A549 (cell line): ENCODE results near the gene L3MBTL4. TPM values are rescaled to one million over a fixed set of nuclear protein-coding genes. Genes with fewer than 3 reads are reported as not detected.

Experiments
- ATAC-seq, 2 experiments: fragments of 200-7000 bp in 1 of 2; fragments of >200 bp in 1 of 2; cut with Nextera tagmentation in 1 of 2; cut with Tn5 transposase in 1 of 2; 3 replicates each; pipeline versions ENCODE4 v1.8.0 to v1.9.1; 2018 to 2020; ENCODE audit warnings: mild to moderate bottlenecking in 1 of 2, moderate library complexity in 1 of 2
- CTCF ChIA-PET: fragments of 300-600 bp; sonication (Branson Sonifier 250); formaldehyde crosslinking; extraction: SDS; loops from one replicate; lab custom pipeline; 2021; ENCODE audit warnings: antibody characterized with exemption, inconsistent platforms; lab: Yijun Ruan, JAX
- POLR2A ChIA-PET: fragments of 350-600 bp; formaldehyde crosslinking; extraction: SDS; loops from one replicate; lab custom pipeline; 2021; ENCODE audit warnings: antibody characterized with exemption, inconsistent platforms; lab: Yijun Ruan, JAX
- DNase-seq, 2 experiments: peaks; one replicate each; pipeline versions ENCODE4 v3.0.0 to v3.0.0-alpha.2; 2011 to 2016; ENCODE audit warnings: low read depth in 1 of 2, low spot score in 1 of 2
- FAIRE-seq: peaks from 2 replicates; lab custom pipeline; 2011; peaks lifted over from hg19 to GRCh38; lab: Jason Lieb, UNC
- H3K27ac ChIP-seq, 2 experiments: fragments of >200 bp; sonication (Bioruptor Twin); formaldehyde crosslinking; 3 replicates each; pipeline ENCODE4 v1.5.1; 2016 to 2017
- H3K4me1 ChIP-seq: fragments of >200 bp; sonication (Bioruptor Twin); formaldehyde crosslinking; 3 replicates; pipeline ENCODE4 v1.6.1; 2016
- H3K4me2 ChIP-seq: fragments of >200 bp; sonication (Bioruptor Twin); formaldehyde crosslinking; 3 replicates; pipeline ENCODE4 v1.6.1; 2016
- H3K4me3 ChIP-seq: fragments of >200 bp; sonication (Bioruptor Twin); formaldehyde crosslinking; 3 replicates; pipeline ENCODE4 v1.5.1; 2016
- H3K9me3 ChIP-seq: fragments of >200 bp; sonication (Bioruptor Twin); formaldehyde crosslinking; 3 replicates; pipeline ENCODE4 v1.6.1; 2016
- CHD4 ChIP-seq: fragments of 200-600 bp; sonication (generic); IDR thresholded peaks from 2 replicates; pipeline ENCODE4 v1.6.1; 2016; ENCODE audit warnings: antibody characterized with exemption, mild to moderate bottlenecking, borderline replicate concordance
- EHF ChIP-seq: fragments of 250-450 bp; sonication (Bioruptor Pico); IDR thresholded peaks from 2 replicates; pipeline ENCODE4 v1.5.0; 2020; ENCODE audit warnings: mild to moderate bottlenecking
- EHMT2 ChIP-seq: fragments of 200-600 bp; sonication (generic); IDR thresholded peaks from 2 replicates; pipeline ENCODE4 v1.6.1; 2016; ENCODE audit warnings: antibody characterized with exemption, low read depth, mild to moderate bottlenecking, moderate library complexity
- FOSB ChIP-seq: fragments of 250-450 bp; sonication (Bioruptor Pico); IDR thresholded peaks from 2 replicates; pipeline ENCODE4 v1.5.0; 2020; ENCODE audit warnings: mild to moderate bottlenecking, moderate library complexity
- FOSL2 ChIP-seq, 2 experiments: fragments of 450-650 bp in 1 of 2; fragments of >200 bp in 1 of 2; sonication (Bioruptor Twin) in 1 of 2; formaldehyde crosslinking; IDR thresholded peaks; 2 replicates each; pipeline versions ENCODE4 v1.5.0 to v1.6.1; 2016 to 2020; ENCODE audit warnings: mild to moderate bottlenecking in 1 of 2, moderate library complexity in 1 of 2
- FOXS1 ChIP-seq: fragments of 250-450 bp; sonication (Bioruptor Pico); IDR thresholded peaks from 2 replicates; pipeline ENCODE4 v1.5.0; 2020; ENCODE audit warnings: mild to moderate bottlenecking, moderate library complexity
- HOXB13 ChIP-seq: fragments of 250-450 bp; sonication (Bioruptor Pico); IDR thresholded peaks from 2 replicates; pipeline ENCODE4 v1.5.0; 2020; ENCODE audit warnings: low read depth, mild to moderate bottlenecking, moderate library complexity
- JUN ChIP-seq, 2 experiments: fragments of >200 bp; sonication (Bioruptor Twin); formaldehyde crosslinking; IDR thresholded peaks; 2 replicates in 1 of 2; 3 replicates in 1 of 2; pipeline ENCODE4 v1.6.1; 2016 to 2017
- JUNB ChIP-seq: fragments of >200 bp; sonication (Bioruptor Twin); formaldehyde crosslinking; IDR thresholded peaks from 2 replicates; pipeline ENCODE4 v1.6.1; 2016
- KDM5A ChIP-seq: fragments of 200-600 bp; sonication (generic); IDR thresholded peaks from 2 replicates; pipeline ENCODE4 v1.6.1; 2016; ENCODE audit warnings: antibody characterized with exemption, mild to moderate bottlenecking
- MAZ ChIP-seq: fragments of 150-350 bp; IDR thresholded peaks from 2 replicates; pipeline ENCODE4 v1.6.1; 2014; ENCODE audit warnings: antibody characterized with exemption, low read depth, low read length, borderline replicate concordance
- NPAS2 ChIP-seq: fragments of 250-450 bp; sonication (Bioruptor Pico); IDR thresholded peaks from 2 replicates; pipeline ENCODE4 v1.8.0; 2022; ENCODE audit warnings: mild to moderate bottlenecking, moderate library complexity, borderline replicate concordance
- NR3C1 ChIP-seq: fragments of >200 bp; sonication (Bioruptor Twin); formaldehyde crosslinking; IDR thresholded peaks from 3 replicates; pipeline ENCODE4 v1.6.1; 2017
- RNF2 ChIP-seq: fragments of 200-600 bp; sonication (generic); IDR thresholded peaks from 2 replicates; pipeline ENCODE4 v1.6.1; 2016; ENCODE audit warnings: low read depth, mild to moderate bottlenecking, antibody characterized with exemption, moderate library complexity, borderline replicate concordance
- TFCP2L1 ChIP-seq: fragments of 250-450 bp; sonication (Bioruptor Pico); IDR thresholded peaks from 2 replicates; pipeline ENCODE4 v1.5.0; 2021; ENCODE audit warnings: mild to moderate bottlenecking
- ZNF302 ChIP-seq: fragments of 250-450 bp; sonication (Bioruptor Pico); IDR thresholded peaks from 2 replicates; pipeline ENCODE4 v1.9.0; 2021; ENCODE audit warnings: inconsistent platforms, mild to moderate bottlenecking, moderate library complexity
- WGBS: methylation state at CpG from one replicate; pipeline ENCODE4 v1.1.6; 2017; ENCODE audit errors: missing lambda C conversion rate; 5-methylcytosine and 5-hydroxymethylcytosine counted together
- polyA plus RNA-seq, 4 experiments: library from polyadenylated mRNA; depleted of rRNA in 3 of 4; stranded (reverse); fragments of >200 nt; fragmentation: RNase III in 1 of 4; extraction: RNeasy Plus Mini Kit Qiagen cat#74134 plus additional on column Dnase treatment in 1 of 4; gene quantifications; 2 replicates in 3 of 4; 3 replicates in 1 of 4; pipeline ENCODE4 v1.2.3, GENCODE V29; 2011 to 2017
- TF ChIP-seq, protein P1 (sequence below): fragments of 150-350 bp; IDR thresholded peaks from 2 replicates; pipeline ENCODE4 v1.6.1; 2014; ENCODE audit warnings: low read depth, mild to moderate bottlenecking, low read length
- TF ChIP-seq, protein P2 (sequence below): fragments of 250-450 bp; sonication (Bioruptor Pico); IDR thresholded peaks from 2 replicates; pipeline ENCODE4 v1.5.0; 2020; ENCODE audit warnings: low read depth, mild to moderate bottlenecking, moderate library complexity
- TF ChIP-seq, protein P3 (sequence below): fragments of >200 bp; sonication (Bioruptor Twin); formaldehyde crosslinking; IDR thresholded peaks from 3 replicates; pipeline ENCODE4 v1.6.1; 2016

L3MBTL4 gene
- polyA plus RNA-seq, 2 of the 4 experiments (the other 2 are of a cell fraction) = 0.03 to 0.06 TPM

DNA sequence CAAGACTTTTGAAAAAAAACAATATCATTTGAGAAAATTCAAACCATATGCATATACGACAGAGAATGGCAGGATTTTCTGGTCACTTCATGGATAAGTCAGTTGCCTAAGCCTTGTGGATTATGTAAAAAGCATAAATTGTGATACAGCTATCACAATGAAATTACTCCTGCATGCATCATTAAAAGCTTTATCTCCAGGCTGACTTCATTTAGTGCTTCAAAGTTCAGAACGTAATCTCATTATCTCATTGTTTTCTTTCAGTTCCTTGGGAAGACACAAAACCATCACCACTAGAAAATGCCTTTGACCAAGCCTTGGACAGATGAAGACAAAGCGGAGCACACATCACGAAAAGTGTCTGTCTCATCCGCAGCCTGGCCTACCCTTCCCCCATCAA is 57.0 kb downstream of the L3MBTL4 start:
- Histone ChIP-seq H3K4me1 (no peaks in the 10 kb centered on the region), H3K27ac (no peak overlapping the region), H3K4me2 (no peak overlapping the region), H3K4me3 (no peak overlapping the region), H3K9me3 (no peaks in the 10 kb centered on the region)
- 34% methylated on average over 5 of the region's 5 CpGs for WGBS
- no peak for ATAC-seq
- CTCF ChIA-PET = no interaction called here
- DNase-seq = no peak
- TF ChIP-seq MAZ = no peak
- TF ChIP-seq TFCP2L1 (CRISPR knock-in tag) = no peak
- TF ChIP-seq, protein P1, sequence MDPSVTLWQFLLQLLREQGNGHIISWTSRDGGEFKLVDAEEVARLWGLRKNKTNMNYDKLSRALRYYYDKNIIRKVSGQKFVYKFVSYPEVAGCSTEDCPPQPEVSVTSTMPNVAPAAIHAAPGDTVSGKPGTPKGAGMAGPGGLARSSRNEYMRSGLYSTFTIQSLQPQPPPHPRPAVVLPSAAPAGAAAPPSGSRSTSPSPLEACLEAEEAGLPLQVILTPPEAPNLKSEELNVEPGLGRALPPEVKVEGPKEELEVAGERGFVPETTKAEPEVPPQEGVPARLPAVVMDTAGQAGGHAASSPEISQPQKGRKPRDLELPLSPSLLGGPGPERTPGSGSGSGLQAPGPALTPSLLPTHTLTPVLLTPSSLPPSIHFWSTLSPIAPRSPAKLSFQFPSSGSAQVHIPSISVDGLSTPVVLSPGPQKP = no peak
- TF ChIP-seq KDM5A = no peak
- TF ChIP-seq FOXS1 (CRISPR knock-in tag) = no peak
- TF ChIP-seq FOSB (CRISPR knock-in tag) = no peak
- POLR2A ChIA-PET = no interaction called here
- FAIRE-seq = no peak

DNA sequence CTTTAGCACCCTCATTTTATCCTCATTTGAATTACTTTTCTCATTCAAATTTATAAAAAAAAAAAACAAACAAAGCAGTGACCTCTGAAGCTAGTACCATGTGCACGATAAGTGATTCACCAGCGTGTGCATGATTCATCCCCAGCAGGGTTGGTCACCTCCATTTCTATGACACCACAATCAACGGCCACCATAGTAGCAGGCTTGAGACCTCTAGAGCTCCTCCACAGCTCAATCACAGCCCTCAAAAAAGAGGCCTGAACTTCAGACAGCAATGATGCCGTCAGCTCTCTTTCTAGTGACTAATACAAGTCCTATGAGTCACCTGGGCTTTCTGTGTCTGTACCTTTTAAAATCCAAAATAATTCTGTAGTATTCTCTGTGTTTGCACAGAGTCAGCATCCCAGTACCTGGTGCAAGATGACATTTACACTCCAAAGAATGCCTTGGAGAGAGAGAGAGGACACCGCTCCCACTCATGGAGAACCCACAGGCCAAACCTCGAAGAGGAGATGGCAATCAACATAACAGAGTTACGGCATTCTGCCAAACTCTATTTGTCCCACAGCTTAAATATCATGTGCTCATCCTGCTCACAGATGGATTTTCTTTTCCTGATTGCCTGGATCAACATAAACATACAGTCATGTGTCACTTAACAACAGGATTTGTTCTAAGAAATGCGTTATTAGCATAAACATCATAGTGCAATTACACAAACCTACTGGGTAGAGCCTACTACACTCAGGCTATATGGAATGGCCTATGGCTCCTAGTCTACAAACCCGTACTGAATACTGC is 58.7 kb downstream of the L3MBTL4 start:
- ChIA-PET CTCF (interaction anchor here (0.7 kb wide), 1 partner anchor 11 kb away, joined by 3 read pairs; no protein-coding TSS in a partner anchor), POLR2A (no interaction called here)
- ATAC-seq (peak in 1 of 2 experiments; percentile 54; a peak in 2 of 6 replicates), FAIRE-seq (no peak), DNase-seq (peak in 1 of 2 experiments; percentile 11)
- H3K9me3 ChIP-seq = no peaks in the 10 kb centered on the region
- WGBS = 13% methylated on average over 8 of the region's 9 CpGs
- H3K4me1 ChIP-seq = no peaks in the 10 kb centered on the region
- H3K4me3 ChIP-seq = no peak overlapping the region
- no peak for TF ChIP-seq EHMT2
- TF ChIP-seq FOSL2 (IDR thresholded peaks at IDR 0.05) = no peak
- no peak for TF ChIP-seq FOSL2 (CRISPR knock-in tag; IDR thresholded peaks at IDR 0.05)
- TF ChIP-seq HOXB13 (CRISPR knock-in tag) = no peak
- TF ChIP-seq NR3C1 = no peak
- no peak overlapping the region for H3K27ac ChIP-seq
- H3K4me2 ChIP-seq = no peak overlapping the region

DNA sequence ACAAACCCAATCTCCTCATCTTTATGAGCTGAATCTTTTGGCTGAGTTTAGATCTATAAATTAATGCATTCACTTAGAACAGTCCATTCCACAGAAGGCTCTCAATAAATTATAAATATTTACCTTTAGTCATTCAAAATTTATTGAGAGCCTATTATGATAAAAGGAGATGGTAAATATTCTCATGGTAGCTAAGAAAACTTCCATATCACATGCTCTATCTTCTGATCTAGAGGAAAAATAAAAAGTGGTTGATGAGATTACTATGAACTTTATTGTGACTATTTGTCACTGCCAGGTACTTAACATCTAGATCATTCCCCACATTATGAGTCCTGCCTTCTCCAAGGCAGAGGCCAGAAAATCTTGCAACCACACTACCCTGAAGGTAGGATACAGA is 62.4 kb downstream of the L3MBTL4 start:
- Histone ChIP-seq H3K9me3 (no peaks in the 10 kb centered on the region), H3K4me3 (no peak overlapping the region), H3K27ac (no peak overlapping the region), H3K4me1 (no peaks in the 10 kb centered on the region), H3K4me2 (no peak overlapping the region)
- ATAC-seq = no peak
- CTCF ChIA-PET = no interaction called here
- DNase-seq = no peak
- TF ChIP-seq, protein P2, sequence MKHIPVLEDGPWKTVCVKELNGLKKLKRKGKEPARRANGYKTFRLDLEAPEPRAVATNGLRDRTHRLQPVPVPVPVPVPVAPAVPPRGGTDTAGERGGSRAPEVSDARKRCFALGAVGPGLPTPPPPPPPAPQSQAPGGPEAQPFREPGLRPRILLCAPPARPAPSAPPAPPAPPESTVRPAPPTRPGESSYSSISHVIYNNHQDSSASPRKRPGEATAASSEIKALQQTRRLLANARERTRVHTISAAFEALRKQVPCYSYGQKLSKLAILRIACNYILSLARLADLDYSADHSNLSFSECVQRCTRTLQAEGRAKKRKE (CRISPR knock-in tag) = no peak
- TF ChIP-seq, protein P3, sequence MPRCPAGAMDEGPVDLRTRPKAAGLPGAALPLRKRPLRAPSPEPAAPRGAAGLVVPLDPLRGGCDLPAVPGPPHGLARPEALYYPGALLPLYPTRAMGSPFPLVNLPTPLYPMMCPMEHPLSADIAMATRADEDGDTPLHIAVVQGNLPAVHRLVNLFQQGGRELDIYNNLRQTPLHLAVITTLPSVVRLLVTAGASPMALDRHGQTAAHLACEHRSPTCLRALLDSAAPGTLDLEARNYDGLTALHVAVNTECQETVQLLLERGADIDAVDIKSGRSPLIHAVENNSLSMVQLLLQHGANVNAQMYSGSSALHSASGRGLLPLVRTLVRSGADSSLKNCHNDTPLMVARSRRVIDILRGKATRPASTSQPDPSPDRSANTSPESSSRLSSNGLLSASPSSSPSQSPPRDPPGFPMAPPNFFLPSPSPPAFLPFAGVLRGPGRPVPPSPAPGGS = no peak
- TF ChIP-seq EHF (CRISPR knock-in tag) (no peak), NPAS2 (CRISPR knock-in tag) (no peak), RNF2 (no peak), ZNF302 (CRISPR knock-in tag) (no peak), JUN (IDR thresholded peaks at IDR 0.05) (no peak), FOSL2 (IDR thresholded peaks at IDR 0.05) (no peak), FOSL2 (CRISPR knock-in tag; IDR thresholded peaks at IDR 0.05) (no peak), JUNB (no peak), CHD4 (no peak)
- TF ChIP-seq, protein P1 = no peak
- FAIRE-seq = no peak
- POLR2A ChIA-PET = no interaction called here
